GM18870 (cell line): ENCODE results near the gene NT5C1A.
A peak's percentile ranks its signal among the peaks of the same experiment; 100 is the strongest.

Source experiments
- ATAC-seq: cut with Tn5 transposase; IDR thresholded peaks from one replicate; pipeline ENCODE4 v1.9.1; 2021; ENCODE audit warnings: moderate library complexity; ENCODE audit not compliant: unreplicated experiment

NT5C1A gene

DNA sequence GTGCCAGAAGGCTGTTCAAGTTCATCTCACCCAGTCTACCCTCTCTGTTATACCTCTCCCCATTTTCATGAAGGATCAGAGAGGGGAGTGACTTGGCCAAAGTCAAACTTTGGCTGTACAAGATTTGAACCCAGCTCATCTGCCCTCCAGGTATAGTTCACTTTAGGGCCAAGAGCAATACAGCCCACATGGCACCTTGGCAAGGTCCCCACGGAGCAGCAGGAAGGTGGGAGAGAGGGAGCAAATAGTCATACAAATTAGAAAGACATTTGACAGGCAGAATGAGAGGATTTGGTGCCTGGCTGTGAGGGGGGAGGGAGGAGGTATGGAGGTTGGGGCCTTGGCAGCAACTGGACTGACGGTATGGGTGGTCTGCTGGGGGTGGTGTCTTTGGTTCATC, 18.3 kb upstream of the NT5C1A start:
- ATAC-seq = no peak

DNA sequence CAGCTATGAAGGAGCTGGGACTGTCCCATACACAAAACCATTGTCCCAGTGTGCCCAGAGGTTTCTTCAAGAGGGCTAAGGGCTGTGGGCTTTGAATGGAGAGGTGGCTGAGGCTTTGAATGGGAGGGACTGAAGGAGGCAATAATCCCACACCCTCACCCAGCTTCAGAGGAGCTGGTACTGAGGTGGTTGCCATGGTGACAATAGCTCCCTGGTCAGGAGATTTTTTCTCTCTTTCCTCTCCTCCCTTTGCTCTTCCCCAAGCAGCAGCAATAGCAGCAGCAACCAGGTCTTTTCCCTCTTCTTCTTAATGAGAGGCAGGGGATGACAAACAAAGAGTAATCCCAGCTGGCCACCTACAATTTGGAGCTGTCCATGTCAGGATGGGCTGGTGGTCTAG, 17.7 kb upstream of the NT5C1A start:
- ATAC-seq = no peak

DNA sequence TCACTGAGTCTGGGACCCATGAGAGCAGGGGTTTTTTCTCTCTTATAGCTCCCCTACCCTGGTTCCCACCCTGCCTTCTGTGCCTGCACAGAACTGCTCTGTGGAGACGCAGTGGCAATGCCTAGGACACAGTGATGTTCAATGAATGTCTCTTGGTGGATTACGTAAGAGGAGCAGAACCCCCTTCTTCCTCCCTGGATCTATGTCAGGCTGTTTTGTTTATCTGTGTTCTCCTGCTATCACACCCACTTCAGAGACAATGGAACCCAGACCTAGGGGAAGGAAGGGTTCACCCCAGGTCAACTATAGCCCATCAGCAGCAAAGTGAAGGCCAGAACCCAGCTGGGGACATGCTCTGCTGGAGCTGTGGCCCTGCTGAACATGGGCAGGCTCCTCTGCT, 17.3 kb upstream of the NT5C1A start:
- no peak for ATAC-seq

DNA sequence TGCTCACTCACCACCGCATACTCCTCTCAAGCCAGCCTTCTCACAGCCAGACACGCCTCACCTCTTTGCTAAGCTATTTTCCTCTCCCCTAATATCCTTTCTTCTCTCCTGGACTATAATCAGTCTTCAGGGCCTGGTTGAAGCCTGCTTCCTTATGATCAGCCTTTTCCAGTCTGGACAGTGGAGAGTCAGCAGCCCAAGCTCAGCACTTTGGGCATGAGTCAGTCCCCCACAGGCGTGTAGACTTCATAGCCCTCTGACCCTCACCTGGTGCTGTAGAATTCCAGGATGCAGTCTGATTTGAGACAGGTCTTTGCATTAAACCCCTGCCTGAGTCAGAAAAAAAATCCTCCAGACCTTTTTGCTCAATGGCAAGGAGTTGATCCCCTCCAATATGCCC, 16.8 kb upstream of the NT5C1A start:
- no peak for ATAC-seq

DNA sequence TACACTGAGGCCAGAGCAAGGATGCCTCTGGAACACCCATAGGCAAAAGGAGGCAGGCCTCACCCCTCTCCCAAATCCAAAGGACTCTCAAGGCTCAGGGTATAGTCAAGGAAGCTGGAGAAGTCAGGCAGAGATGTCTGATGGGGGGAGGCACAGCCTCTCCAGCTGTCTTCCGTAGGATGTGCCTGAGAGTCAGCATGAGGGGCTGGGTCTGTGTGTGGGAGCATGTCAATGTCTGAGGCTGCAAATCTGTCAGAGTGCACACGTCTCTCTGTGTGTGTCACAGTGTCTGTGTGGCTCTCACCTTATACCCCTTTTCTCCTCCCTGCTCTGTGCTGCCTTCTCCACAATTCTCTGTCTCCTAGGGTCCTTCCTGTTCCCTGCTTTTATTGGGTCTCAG, 15.3 kb upstream of the NT5C1A start:
- ATAC-seq = no peak

DNA sequence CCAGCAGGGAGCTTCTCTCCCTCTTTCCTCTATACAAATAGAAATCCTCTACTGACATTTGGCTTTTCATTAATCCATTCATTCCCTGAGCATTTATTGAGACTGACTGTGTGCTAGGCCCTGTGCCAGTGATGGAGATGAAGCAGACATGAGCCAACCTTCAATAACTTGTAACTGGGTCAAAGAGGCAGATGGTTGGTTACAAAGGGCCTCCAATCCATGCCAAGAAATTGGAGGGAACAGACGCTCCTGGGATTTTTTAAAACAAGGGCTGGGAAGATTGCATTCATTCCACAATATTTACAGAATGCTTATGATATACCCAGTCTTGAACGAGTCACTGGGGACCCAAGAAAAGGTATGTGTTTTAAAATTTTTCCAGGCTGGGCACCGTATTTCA, 13.2 kb upstream of the NT5C1A start:
- no peak for ATAC-seq

DNA sequence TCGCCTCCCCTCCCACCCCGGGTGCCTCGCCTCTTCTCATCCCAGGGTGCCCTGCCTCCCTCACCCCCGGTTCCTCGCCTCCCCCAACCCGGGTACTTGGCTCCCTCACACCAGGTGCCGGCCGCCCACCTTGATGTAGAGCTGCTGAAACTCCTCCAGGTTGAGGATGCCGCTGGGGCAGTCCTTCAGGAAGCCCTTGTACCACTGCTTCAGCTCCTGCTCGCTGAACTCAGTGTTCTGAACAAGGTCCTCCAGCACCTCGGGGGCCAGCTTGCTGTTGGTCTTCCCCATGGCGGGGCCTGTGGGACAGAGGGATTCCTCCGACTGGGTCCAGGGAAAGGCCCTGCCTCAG, 12.4 kb upstream of the NT5C1A start:
- ATAC-seq = no peak

DNA sequence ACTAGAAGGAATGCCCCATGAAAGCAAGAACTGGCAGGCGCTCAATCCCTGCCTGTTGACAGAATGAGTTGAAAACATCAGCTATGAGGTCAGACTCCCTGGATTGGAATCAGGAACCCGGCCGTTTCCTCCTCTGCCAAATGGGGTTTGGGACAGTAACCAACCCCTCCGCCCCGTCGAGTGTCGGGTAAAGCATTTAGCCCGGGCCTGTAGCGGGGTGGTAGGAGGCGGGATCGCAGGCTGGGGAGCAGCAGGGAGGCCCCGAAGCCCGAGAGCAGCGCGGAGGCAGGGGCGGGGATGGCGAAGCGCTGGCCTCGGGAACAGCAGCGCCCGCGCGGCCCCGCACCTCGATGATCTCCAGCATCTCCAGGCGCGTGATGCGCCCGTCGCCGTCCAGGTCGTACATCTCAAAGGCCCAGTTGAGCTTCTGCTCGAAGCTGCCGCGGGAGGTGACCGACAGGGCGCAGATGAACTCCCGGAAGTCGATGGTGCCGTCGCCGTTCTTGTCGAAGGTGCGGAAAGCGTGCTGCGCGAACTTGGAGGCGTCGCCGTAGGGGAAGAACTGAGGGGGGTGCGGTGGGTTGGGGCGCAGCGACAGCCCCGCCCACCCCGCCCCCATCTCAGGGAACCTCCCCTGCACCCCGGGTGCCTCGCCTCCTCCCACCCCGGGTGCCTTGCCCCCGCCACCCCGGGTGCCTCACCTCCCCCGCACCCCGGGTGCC, 11.8 kb upstream of the NT5C1A start:
- no peak for ATAC-seq

DNA sequence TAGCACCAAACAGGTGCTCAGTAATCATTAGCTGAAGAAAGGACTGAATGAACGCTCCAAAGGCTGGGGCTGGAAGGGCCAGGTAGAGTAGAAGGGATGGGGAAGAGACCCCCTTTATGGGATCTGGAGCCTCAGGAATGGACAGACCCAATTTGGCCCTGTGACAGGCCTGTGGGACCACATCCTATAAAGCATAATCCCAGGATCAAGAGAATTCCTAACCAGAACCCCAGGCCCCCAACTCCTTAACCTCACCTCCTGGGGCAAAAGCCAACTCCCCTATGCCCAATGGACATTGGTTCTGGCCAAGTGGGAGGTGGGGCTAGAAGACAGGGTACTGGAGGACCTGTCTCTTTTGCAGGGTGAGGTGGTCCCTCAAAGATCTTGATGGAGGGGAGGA, 10.1 kb upstream of the NT5C1A start:
- ATAC-seq = no peak

DNA sequence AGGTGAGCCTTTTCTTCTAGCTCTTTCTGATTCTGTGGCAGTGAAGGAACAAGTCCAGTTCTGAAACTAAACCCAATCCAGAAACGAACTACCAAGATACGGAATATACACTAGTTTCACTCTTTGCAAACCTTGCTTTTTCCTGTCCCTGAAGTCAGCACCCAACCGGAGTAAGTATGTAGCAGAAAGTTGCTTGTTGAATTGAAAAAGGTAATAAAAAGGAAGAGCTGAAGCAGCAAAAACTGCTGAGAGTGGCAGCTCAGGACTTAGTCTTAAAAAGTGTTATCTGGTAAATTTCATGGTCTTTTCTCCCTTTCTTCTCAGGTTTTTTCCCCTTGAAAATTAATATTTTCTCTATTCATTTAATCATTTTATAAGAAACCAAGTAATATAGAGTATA, 9.4 kb upstream of the NT5C1A start:
- no peak for ATAC-seq

DNA sequence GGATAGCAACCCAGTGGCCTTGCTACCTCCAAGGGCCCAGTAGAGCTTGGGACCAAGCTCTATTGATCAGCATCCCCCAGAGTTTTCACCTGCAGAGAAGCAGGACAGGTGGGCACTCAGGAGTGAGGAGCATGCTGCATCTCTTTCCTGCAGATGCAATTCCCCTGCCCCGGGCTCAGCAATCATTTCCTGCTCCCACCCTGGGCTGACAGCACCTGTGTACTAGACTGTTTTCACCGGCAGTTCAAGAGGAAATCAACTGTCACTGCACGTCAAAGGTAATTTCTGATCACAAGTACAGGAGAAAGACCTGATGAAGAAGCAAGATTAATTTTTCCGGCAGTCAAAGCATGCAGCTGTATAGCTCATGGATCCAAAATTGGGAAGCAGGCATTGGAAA, 8.8 kb upstream of the NT5C1A start:
- ATAC-seq = no peak

DNA sequence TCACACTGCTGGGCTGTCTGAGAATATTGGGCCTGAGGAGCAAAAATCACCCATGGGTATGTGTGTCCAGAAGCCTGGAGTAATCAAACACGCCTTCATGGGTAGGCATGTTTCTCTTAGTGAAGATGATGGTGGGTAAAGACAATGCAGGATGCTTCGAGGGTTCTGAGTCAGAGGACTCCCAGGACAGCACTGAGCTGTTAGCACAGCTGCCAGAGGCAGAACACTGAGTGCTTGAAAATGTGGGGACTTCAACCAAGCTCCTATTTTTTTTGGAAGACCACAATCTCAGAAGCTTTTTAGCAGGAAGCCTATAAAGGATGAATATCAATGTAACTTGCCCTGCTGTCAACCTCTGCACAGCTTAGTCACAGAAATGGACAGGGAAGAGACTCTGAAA, 7.9 kb upstream of the NT5C1A start:
- ATAC-seq = no peak

DNA sequence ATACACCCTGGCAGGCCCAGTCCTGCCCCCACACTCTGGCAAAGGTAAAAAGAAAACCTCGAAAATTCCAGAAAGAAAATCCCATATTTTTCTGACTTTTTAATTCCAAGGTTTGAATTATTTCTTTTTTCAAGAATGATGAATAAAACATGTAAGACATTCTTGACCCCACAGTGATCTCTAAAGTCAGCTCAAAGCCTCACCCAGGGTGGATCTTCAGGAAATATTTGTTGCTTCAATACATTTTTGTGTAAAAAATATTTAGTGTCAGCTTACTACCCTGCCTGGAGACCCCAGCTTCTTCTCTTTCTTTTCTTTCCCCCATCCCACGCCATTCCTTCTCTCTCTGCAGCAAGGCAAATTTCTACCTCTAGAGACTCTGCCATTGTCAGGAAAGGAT, 7.0 kb upstream of the NT5C1A start:
- no peak for ATAC-seq

DNA sequence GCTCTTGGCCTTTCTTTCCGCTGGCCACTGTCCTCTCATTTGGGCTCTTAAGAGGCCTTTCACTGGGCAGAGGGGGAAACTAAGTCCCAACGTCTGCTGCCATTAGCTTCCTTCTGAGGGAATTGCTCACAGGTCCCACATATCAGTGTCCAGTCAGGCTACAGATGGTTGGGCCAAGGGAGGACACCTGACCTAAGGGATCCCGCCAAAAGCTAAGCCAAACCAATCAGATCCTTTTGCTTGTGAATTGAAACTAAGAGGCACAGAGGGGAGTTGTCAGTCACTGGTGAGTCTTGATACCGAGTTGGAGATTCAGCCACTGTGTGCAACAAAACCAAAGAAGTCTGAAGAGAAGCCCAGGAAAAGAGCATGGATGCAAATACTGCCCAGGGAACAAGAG, 5.7 kb upstream of the NT5C1A start:
- no peak for ATAC-seq

DNA sequence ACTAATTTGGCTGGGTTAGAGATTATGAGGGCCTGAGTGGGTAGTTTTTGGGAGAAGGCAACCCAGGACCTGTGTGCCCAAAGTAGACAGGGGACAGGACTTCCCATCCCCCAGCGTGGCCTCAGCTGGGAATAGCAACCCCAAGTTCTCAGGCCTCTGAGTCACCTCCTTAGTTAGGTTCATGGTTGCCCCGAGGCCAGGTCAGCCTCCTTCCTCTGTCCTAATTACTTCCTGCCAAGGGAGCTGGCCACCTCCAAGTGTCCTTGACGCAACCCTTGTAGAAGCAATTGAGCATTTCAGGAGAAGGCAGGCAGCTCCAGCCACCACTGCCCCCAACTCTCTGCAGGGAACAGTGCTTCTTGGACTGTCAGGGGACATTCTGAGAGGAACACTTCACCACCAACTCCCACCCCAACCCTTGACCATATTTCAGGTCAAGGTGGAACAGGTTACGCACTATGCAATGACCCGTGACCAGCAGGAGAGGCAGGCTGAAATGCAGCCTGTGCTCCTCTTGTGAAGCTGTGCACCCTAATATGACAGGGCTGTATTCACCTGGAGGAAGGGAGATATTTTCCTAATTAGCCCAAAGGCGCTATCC, 5.1 kb upstream of the NT5C1A start:
- ATAC-seq = no peak

DNA sequence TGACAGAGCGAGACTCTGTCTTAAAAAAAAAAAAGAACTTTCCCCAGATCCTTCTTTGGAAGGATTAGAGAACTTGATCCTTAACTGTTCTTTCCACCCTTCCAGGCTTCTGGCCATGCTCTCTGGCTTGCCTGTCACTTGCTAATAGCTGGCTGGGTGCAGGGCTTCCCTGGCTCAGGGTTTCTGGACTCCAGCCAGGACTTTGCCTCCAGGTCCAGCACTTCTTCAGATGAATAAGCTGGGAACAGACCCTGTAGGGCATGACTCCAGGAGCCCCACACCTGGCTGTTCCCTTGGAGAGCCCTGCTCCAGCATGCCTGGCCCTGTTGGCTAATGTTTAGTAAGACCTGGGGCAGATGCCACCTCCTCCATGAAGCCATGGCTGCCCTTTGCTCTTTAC, 3.3 kb upstream of the NT5C1A start:
- ATAC-seq = no peak

DNA sequence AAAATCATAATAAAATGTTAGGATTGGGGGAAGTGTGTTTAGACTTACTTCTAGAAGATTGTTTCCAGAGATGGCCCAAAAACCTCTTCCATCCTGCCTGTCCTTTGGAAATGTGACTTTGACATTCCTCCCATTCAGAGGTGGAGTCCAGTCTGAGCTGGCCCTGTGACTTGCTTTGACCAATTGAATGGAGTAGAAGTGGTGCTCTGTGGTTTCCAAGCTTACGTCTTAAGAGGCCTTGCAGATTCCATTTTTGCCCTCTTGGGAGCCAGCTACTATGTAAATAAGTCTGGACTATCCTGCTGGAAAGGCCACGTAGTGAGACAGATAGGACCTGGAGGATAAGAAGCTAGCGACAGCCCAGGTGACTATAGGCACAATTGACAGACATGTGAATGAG, 1.3 kb upstream of the NT5C1A start:
- no peak for ATAC-seq

DNA sequence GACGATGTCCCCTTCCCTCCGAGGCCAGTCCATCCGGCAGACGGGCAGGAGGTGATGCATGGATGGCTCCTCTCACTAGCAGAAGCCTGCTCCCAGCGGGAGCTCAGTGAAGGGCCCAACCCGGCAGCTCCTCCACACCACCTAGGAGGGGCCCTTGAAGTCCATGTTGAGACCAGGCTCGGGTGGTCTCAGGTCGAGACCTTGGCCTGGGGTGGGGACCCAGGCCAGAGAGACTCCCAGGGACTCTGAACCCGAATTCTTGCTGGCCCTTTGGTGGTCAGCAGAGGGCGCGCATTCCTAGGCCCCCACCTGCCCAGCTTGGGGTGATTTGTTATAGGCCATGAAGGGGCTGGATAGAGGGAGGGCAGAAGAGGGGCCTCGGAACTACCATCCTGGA, 642 bp upstream of the NT5C1A start:
- ATAC-seq = no peak

DNA sequence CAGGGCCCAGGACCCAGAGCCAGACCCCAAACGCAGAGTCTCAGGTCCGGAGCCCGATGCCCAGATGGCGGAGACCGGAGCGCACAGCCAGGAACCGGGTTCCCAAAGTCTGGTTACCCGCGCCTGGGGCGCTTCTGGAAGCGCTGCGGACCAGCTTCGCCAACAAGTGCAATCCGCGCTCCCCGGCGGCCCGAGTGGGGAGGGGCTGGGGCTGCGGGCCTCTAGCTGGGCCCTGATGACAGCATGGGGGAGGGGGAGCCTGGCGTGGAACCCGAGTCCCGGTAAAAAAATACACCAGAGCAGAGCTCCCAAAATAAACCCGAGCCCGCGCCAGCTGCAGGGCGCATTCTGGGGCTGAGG, 494 bp downstream of the NT5C1A start:
- ATAC-seq = no peak

DNA sequence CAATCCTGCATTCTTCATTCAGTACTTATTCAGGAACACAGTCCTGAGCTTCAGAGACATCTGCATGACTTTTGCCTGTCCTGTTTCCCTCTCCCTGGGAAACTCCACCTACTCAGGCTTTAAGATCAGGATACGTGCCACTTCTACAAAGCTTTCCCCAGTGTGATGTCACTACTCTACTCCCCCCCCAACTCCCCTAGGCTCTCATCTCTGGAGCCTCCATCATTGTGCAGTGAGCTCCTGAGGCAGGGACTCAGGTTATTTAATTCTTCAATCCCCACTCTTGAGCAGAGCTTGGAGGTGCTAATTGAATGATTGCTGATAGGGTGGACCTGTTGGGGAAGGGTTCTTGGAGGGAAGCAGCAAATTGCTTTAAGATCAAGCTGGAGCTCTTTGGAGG, 1.2 kb downstream of the NT5C1A start:
- ATAC-seq = no peak

DNA sequence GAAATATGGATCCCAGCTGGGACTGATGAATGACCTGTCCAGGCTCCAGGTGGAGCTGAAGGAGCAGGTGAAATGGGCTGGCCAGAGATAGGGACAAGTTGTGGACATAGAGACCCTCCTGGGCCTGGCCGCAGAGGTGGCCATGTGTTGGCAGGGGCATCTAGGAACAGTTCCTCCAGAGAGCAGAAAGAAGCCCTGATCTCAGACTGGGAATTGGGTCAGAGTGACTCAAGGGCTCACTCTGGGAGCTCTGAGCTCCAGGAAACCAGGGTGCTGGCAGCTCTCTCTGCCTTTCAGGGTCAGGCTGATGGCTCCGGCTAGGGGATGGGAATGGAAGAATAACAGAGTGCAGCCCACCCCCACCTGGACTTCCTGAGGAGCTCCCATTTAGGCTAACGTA, 3.0 kb downstream of the NT5C1A start:
- no peak for ATAC-seq

DNA sequence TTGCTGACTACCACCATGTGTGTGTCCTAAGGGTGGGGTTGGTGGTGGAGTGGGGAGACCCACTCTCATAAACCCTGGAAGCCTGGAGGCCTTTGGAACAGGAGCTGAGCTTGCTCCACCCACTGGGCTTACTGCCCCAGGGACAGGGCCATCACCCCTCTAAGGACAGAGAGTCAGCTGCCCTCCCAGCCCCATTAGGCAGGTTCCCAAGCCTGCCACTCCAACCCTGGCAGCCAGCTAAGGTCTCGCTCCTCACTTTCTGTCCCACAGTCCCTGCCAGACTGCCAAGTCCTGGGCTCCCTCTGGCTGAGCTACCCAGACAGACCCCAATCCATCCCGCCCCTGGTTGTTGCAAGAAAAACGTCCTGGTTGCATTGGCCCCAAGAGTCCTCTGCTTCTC, 3.8 kb downstream of the NT5C1A start:
- no peak for ATAC-seq

DNA sequence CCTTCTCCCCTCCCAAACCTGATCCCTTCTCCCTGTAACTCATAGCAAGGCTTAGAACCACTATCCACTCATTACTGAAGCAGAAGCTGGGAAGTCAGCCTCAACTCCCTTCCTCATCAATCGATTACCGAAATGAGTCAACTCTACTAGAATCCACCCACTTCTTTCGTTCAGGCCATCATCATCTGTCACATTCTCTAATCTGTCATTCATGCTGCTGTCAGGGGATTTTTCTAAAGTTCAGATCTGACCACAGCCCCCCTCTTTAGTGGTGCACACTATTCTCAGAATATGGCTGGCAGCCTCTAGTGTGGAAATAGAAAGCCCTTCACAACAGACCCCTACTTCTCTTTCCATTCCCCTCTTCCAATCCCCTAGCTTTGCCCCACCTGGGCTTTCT, 5.1 kb downstream of the NT5C1A start:
- peak; percentile 89 for ATAC-seq
